ENCODE data around the gene PRMT7.

The PRMT7 gene

DNA sequence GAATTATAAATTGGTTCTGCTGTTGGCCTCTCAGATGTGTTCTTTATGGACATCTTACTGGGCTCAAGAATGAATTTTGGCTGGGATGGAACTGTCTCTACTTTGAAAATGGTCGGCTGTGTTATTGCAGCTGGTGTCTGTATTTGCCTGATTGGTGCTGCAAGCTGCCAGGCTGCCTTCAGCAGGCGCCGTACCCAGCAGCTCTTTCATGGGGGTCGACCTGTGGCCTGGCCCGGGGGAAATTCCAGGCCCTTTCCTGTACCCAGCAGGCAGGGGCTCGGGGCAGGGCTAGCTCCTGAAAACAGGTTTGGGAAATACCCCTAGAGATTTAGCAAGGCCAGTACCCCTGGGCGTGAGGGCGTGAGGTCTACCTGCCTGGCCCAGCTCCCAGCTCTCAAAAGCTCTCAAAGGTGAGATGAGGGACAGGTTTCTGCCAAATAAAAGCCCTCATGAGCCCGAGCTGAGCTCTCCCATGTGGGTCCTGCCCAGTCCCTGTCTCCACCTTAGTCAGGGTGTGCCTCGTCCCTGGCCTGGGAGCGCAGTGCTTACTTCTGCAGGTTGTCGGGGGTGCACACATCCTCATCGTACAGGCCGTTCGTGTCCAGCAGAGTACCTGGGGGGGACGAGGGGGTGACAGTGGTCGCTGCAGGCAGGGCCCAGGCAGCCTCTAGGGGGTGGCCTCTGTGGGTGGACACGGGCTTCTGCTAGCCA is 52.3 kb downstream of the PRMT7 start:
- no peaks in the 10 kb centered on the region for H3K27me3 ChIP-seq (ENCODE audit: control insufficient read depth, insufficient read depth, low read length)
- no peaks in the 10 kb centered on the region for H3K9me3 ChIP-seq (ENCODE audit: control insufficient read depth, low read depth, low read length)
- H3K4me3 ChIP-seq (ENCODE audit: low read length) = no peak overlapping the region
- no peak overlapping the region for H3K9ac ChIP-seq (ENCODE audit: low read length)
- no peaks in the 10 kb centered on the region for H3K4me1 ChIP-seq (ENCODE audit: control insufficient read depth, low read depth, low read length)
- peaks cover 2% of the 10 kb centered on the region for H3K36me3 ChIP-seq (ENCODE audit: control insufficient read depth, low read depth, low read length)
- H3K27ac ChIP-seq (ENCODE audit: low read length) = no peak overlapping the region

- peaks cover 5% of the 10 kb centered on the region for H3K4me1 ChIP-seq (ENCODE audit: control insufficient read depth, low read depth, low read length)
- no peak overlapping the region for H3K27ac ChIP-seq (ENCODE audit: low read length)
- no peak overlapping the region for H3K9ac ChIP-seq (ENCODE audit: low read length)
- H3K27me3 ChIP-seq (ENCODE audit: control insufficient read depth, insufficient read depth, low read length) = no peaks in the 10 kb centered on the region
- H3K4me3 ChIP-seq (ENCODE audit: low read length) = no peak overlapping the region
- H3K36me3 ChIP-seq (ENCODE audit: control insufficient read depth, low read depth, low read length) = no peaks in the 10 kb centered on the region
- H3K9me3 ChIP-seq (ENCODE audit: control insufficient read depth, low read depth, low read length) = no peaks in the 10 kb centered on the region
These were observed 53.1 kb downstream of the PRMT7 start for GRCh38 chr16:68363658-68364521.

DNA sequence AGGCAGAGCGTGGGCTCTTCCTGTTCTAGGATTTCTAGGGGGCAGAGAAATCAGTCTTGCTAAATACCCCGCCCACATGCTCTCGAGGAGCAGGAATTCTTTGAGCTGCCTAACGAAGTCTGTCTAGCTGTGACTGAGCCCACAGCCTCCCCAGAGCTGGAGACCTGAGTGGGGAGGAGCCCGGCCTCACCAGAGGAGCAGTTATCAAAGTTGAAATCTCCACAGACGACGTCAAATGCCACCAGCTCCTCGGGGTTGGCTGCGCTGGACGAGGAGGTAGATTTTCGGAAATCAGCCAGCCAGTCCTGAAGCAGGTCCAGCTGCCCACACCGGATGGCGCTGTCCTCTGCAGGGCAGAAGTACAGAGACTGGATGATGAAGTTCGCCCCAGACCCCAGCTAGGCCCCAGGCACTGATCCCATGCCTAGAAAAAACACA is 53.8 kb downstream of the PRMT7 start:
- H3K27ac ChIP-seq (ENCODE audit: low read length) = no peak overlapping the region
- H3K9me3 ChIP-seq (ENCODE audit: control insufficient read depth, low read depth, low read length) = no peaks in the 10 kb centered on the region
- peaks cover 12% of the 10 kb centered on the region for H3K4me1 ChIP-seq (ENCODE audit: control insufficient read depth, low read depth, low read length)
- H3K4me3 ChIP-seq (ENCODE audit: low read length) = no peak overlapping the region
- no peak overlapping the region for H3K9ac ChIP-seq (ENCODE audit: low read length)
- H3K27me3 ChIP-seq (ENCODE audit: control insufficient read depth, insufficient read depth, low read length) = no peaks in the 10 kb centered on the region
- no peaks in the 10 kb centered on the region for H3K36me3 ChIP-seq (ENCODE audit: control insufficient read depth, low read depth, low read length)

DNA sequence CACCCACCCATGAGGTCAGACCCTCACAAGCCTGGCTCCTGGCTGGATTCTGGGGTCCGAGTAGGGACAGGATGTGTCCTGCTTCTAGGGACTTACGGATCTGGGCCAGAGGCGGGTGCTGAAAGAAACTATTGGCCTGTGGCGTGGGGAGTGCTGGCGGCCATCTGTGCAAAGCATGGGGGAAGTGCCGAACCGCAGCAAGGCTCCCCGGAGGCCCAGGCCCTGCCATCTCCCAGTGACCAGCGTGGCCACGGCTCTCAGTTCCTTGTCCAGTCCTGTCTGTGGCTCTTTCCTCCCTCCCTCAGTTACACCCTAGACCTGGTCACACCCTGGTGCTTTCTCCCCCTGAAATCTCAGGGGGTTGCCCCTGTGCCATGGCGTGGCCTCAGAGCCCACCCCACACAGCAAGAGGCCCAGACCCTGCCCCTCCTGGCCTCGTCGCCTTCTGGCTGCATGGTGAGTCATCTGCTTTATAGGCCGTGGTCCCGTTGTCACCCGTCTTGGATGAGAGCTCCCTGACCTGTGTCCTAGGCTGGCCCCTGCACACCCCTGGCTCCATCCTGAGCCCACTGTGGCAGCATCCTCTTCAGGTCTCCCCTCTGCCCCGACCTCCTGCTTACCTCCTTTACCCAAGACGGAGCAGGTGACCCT is 54.5 kb downstream of the PRMT7 start:
- Histone ChIP-seq H3K4me3 (ENCODE audit: low read length) (no peak overlapping the region), H3K36me3 (ENCODE audit: control insufficient read depth, low read depth, low read length) (no peaks in the 10 kb centered on the region), H3K4me1 (ENCODE audit: control insufficient read depth, low read depth, low read length) (peaks cover 13% of the 10 kb centered on the region), H3K27ac (ENCODE audit: low read length) (no peak overlapping the region), H3K9ac (ENCODE audit: low read length) (no peak overlapping the region), H3K27me3 (ENCODE audit: control insufficient read depth, insufficient read depth, low read length) (no peaks in the 10 kb centered on the region), H3K9me3 (ENCODE audit: control insufficient read depth, low read depth, low read length) (no peaks in the 10 kb centered on the region)

GRCh38 chr16:68366062-68366461 is 55.2 kb downstream of the PRMT7 start:
- Histone ChIP-seq H3K27ac (ENCODE audit: low read length) (no peak overlapping the region), H3K4me3 (ENCODE audit: low read length) (no peak overlapping the region), H3K4me1 (ENCODE audit: control insufficient read depth, low read depth, low read length) (peaks cover 13% of the 10 kb centered on the region), H3K9me3 (ENCODE audit: control insufficient read depth, low read depth, low read length) (no peaks in the 10 kb centered on the region), H3K27me3 (ENCODE audit: control insufficient read depth, insufficient read depth, low read length) (no peaks in the 10 kb centered on the region), H3K36me3 (ENCODE audit: control insufficient read depth, low read depth, low read length) (no peaks in the 10 kb centered on the region), H3K9ac (ENCODE audit: low read length) (no peak overlapping the region)

GRCh38 chr16:68367030-68367429 is 56.2 kb downstream of the PRMT7 start:
- H3K4me3 ChIP-seq (ENCODE audit: low read length) = no peak overlapping the region
- H3K4me1 ChIP-seq (ENCODE audit: control insufficient read depth, low read depth, low read length) = peaks cover 13% of the 10 kb centered on the region
- no peaks in the 10 kb centered on the region for H3K27me3 ChIP-seq (ENCODE audit: control insufficient read depth, insufficient read depth, low read length)
- H3K9me3 ChIP-seq (ENCODE audit: control insufficient read depth, low read depth, low read length) = no peaks in the 10 kb centered on the region
- no peak overlapping the region for H3K27ac ChIP-seq (ENCODE audit: low read length)
- H3K36me3 ChIP-seq (ENCODE audit: control insufficient read depth, low read depth, low read length) = no peaks in the 10 kb centered on the region
- no peak overlapping the region for H3K9ac ChIP-seq (ENCODE audit: low read length)

GRCh38 chr16:68367440-68367839 is 56.6 kb downstream of the PRMT7 start:
- Histone ChIP-seq H3K4me3 (ENCODE audit: low read length) (no peak overlapping the region), H3K27me3 (ENCODE audit: control insufficient read depth, insufficient read depth, low read length) (no peaks in the 10 kb centered on the region), H3K36me3 (ENCODE audit: control insufficient read depth, low read depth, low read length) (no peaks in the 10 kb centered on the region), H3K27ac (ENCODE audit: low read length) (no peak overlapping the region), H3K9ac (ENCODE audit: low read length) (no peak overlapping the region), H3K9me3 (ENCODE audit: control insufficient read depth, low read depth, low read length) (no peaks in the 10 kb centered on the region), H3K4me1 (ENCODE audit: control insufficient read depth, low read depth, low read length) (peaks cover 13% of the 10 kb centered on the region)

- H3K4me1 ChIP-seq (ENCODE audit: control insufficient read depth, low read depth, low read length) = peaks cover 13% of the 10 kb centered on the region
- H3K4me3 ChIP-seq (ENCODE audit: low read length) = no peak overlapping the region
- H3K9ac ChIP-seq (ENCODE audit: low read length) = no peak overlapping the region
- H3K36me3 ChIP-seq (ENCODE audit: control insufficient read depth, low read depth, low read length) = no peaks in the 10 kb centered on the region
- H3K9me3 ChIP-seq (ENCODE audit: control insufficient read depth, low read depth, low read length) = no peaks in the 10 kb centered on the region
- no peaks in the 10 kb centered on the region for H3K27me3 ChIP-seq (ENCODE audit: control insufficient read depth, insufficient read depth, low read length)
- no peak overlapping the region for H3K27ac ChIP-seq (ENCODE audit: low read length)
These were observed 57.1 kb downstream of the PRMT7 start for GRCh38 chr16:68367891-68368290.

GRCh38 chr16:68368301-68368888 is 57.6 kb downstream of the PRMT7 start:
- H3K4me3 ChIP-seq (ENCODE audit: low read length) = no peak overlapping the region
- H3K4me1 ChIP-seq (ENCODE audit: control insufficient read depth, low read depth, low read length) = peaks cover 13% of the 10 kb centered on the region
- H3K27me3 ChIP-seq (ENCODE audit: control insufficient read depth, insufficient read depth, low read length) = no peaks in the 10 kb centered on the region
- H3K27ac ChIP-seq (ENCODE audit: low read length) = no peak overlapping the region
- no peaks in the 10 kb centered on the region for H3K36me3 ChIP-seq (ENCODE audit: control insufficient read depth, low read depth, low read length)
- H3K9ac ChIP-seq (ENCODE audit: low read length) = no peak overlapping the region
- H3K9me3 ChIP-seq (ENCODE audit: control insufficient read depth, low read depth, low read length) = no peaks in the 10 kb centered on the region

DNA sequence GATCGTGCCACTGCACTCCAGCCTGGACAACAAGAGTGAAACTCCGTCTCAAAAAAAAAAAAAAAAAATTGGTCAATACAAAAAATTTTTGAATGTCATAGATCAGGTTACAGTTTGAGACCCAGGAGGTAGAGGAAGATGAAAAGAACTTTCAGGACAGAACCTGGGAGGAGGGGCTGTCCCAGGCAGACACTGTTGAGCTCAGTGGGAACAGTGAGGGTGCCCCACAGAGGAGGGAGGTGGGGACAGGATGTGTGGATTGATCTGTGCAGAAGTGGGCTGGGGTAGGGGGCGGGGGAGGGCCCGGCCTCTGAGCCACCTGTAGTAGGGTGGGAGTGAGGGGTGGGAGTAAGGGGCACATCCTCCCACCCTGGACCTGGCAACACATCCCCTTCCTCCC is 58.3 kb downstream of the PRMT7 start:
- Histone ChIP-seq H3K9ac (ENCODE audit: low read length) (no peak overlapping the region), H3K27me3 (ENCODE audit: control insufficient read depth, insufficient read depth, low read length) (no peaks in the 10 kb centered on the region), H3K4me3 (ENCODE audit: low read length) (no peak overlapping the region)

More for the DNA sequence above, 58.3 kb downstream of the PRMT7 start:
- Histone ChIP-seq H3K36me3 (ENCODE audit: control insufficient read depth, low read depth, low read length) (no peaks in the 10 kb centered on the region), H3K9me3 (ENCODE audit: control insufficient read depth, low read depth, low read length) (no peaks in the 10 kb centered on the region), H3K27ac (ENCODE audit: low read length) (no peak overlapping the region), H3K4me1 (ENCODE audit: control insufficient read depth, low read depth, low read length) (peaks cover 13% of the 10 kb centered on the region)

All from iPS-18a (cell line).